ENCODE measurements around the gene SECTM1.

GRCh38 chr17:82321947-82322466, 11.6 kb downstream of the SECTM1 start:
- TF ChIP-seq EZH2phosphoT487 (IDR thresholded peaks at IDR 0.05; ENCODE audit: low read depth, severe bottlenecking, unreplicated experiment) (no peak), CTCF (IDR thresholded peaks at IDR 0.05; ENCODE audit: poor library complexity) (no peak)

All from hepatocyte (in vitro differentiated cells).